A549 (cell line): ENCODE data around the gene CXCL12. TPM values are rescaled to one million over a fixed set of nuclear protein-coding genes. Genes with fewer than 3 reads are reported as not detected.

Source experiments
- ATAC-seq, 2 experiments: fragments of 200-7000 bp in 1 of 2; fragments of >200 bp in 1 of 2; cut with Nextera tagmentation in 1 of 2; cut with Tn5 transposase in 1 of 2; 3 replicates each; pipeline versions ENCODE4 v1.8.0 to v1.9.1; 2018 to 2020; ENCODE audit warnings: mild to moderate bottlenecking in 1 of 2, moderate library complexity in 1 of 2
- CTCF ChIA-PET: fragments of 300-600 bp; sonication (Branson Sonifier 250); formaldehyde crosslinking; extraction: SDS; loops from one replicate; lab custom pipeline; 2021; ENCODE audit warnings: antibody characterized with exemption, inconsistent platforms; lab: Yijun Ruan, JAX
- POLR2A ChIA-PET: fragments of 350-600 bp; formaldehyde crosslinking; extraction: SDS; loops from one replicate; lab custom pipeline; 2021; ENCODE audit warnings: antibody characterized with exemption, inconsistent platforms; lab: Yijun Ruan, JAX
- DNase-seq, 2 experiments: peaks; one replicate each; pipeline versions ENCODE4 v3.0.0 to v3.0.0-alpha.2; 2011 to 2016; ENCODE audit warnings: low read depth in 1 of 2, low spot score in 1 of 2
- FAIRE-seq: peaks from 2 replicates; lab custom pipeline; 2011; peaks lifted over from hg19 to GRCh38; lab: Jason Lieb, UNC
- H3K27ac ChIP-seq, 2 experiments: fragments of >200 bp; sonication (Bioruptor Twin); formaldehyde crosslinking; 3 replicates each; pipeline ENCODE4 v1.5.1; 2016 to 2017
- H3K4me1 ChIP-seq: fragments of >200 bp; sonication (Bioruptor Twin); formaldehyde crosslinking; 3 replicates; pipeline ENCODE4 v1.6.1; 2016
- H3K4me2 ChIP-seq: fragments of >200 bp; sonication (Bioruptor Twin); formaldehyde crosslinking; 3 replicates; pipeline ENCODE4 v1.6.1; 2016
- H3K4me3 ChIP-seq: fragments of >200 bp; sonication (Bioruptor Twin); formaldehyde crosslinking; 3 replicates; pipeline ENCODE4 v1.5.1; 2016
- H3K9me3 ChIP-seq: fragments of >200 bp; sonication (Bioruptor Twin); formaldehyde crosslinking; 3 replicates; pipeline ENCODE4 v1.6.1; 2016
- ATOH8 ChIP-seq: fragments of 250-450 bp; sonication (Bioruptor Pico); IDR thresholded peaks from 2 replicates; pipeline ENCODE4 v1.5.0; 2020; ENCODE audit warnings: low read depth, mild to moderate bottlenecking, moderate library complexity
- BCL3 ChIP-seq: fragments of >200 bp; sonication (Bioruptor Twin); formaldehyde crosslinking; IDR thresholded peaks from 3 replicates; pipeline ENCODE4 v1.6.1; 2016
- CBX2 ChIP-seq: fragments of 200-600 bp; sonication (generic); IDR thresholded peaks from 2 replicates; pipeline ENCODE4 v1.6.1; 2016; ENCODE audit warnings: low read depth, mild to moderate bottlenecking, borderline replicate concordance
- CBX8 ChIP-seq: fragments of 200-600 bp; sonication (generic); IDR thresholded peaks from 2 replicates; pipeline ENCODE4 v1.6.1; 2016
- CEBPB ChIP-seq, 2 experiments: fragments of >200 bp in 1 of 2; sonication (Bioruptor Twin) in 1 of 2; formaldehyde crosslinking in 1 of 2; IDR thresholded peaks; 2 replicates each; pipeline ENCODE4 v1.6.1; 2012 to 2016
- CHD2 ChIP-seq: fragments of 150-350 bp; IDR thresholded peaks from 2 replicates; pipeline ENCODE4 v1.6.1; 2014; ENCODE audit warnings: low read length; ENCODE audit not compliant: partially characterized antibody
- EHMT2 ChIP-seq: fragments of 200-600 bp; sonication (generic); IDR thresholded peaks from 2 replicates; pipeline ENCODE4 v1.6.1; 2016; ENCODE audit warnings: antibody characterized with exemption, low read depth, mild to moderate bottlenecking, moderate library complexity
- EP300 ChIP-seq, 2 experiments: fragments of >200 bp; sonication (Bioruptor Twin); formaldehyde crosslinking; IDR thresholded peaks; 2 replicates in 1 of 2; 3 replicates in 1 of 2; pipeline ENCODE4 v1.6.1; 2016 to 2017
- FOSL2 ChIP-seq, 2 experiments: fragments of 450-650 bp in 1 of 2; fragments of >200 bp in 1 of 2; sonication (Bioruptor Twin) in 1 of 2; formaldehyde crosslinking; IDR thresholded peaks; 2 replicates each; pipeline versions ENCODE4 v1.5.0 to v1.6.1; 2016 to 2020; ENCODE audit warnings: mild to moderate bottlenecking in 1 of 2, moderate library complexity in 1 of 2
- HES2 ChIP-seq: fragments of >200 bp; sonication (Bioruptor Twin); formaldehyde crosslinking; IDR thresholded peaks from 2 replicates; pipeline ENCODE4 v1.6.1; 2016
- HOXA7 ChIP-seq: fragments of 250-450 bp; sonication (Bioruptor Pico); IDR thresholded peaks from 2 replicates; pipeline ENCODE4 v1.5.0; 2020; ENCODE audit warnings: mild to moderate bottlenecking, moderate library complexity
- KDM5A ChIP-seq: fragments of 200-600 bp; sonication (generic); IDR thresholded peaks from 2 replicates; pipeline ENCODE4 v1.6.1; 2016; ENCODE audit warnings: antibody characterized with exemption, mild to moderate bottlenecking
- MAX ChIP-seq: IDR thresholded peaks from 2 replicates; pipeline ENCODE4 v1.6.1; 2012
- MAZ ChIP-seq: fragments of 150-350 bp; IDR thresholded peaks from 2 replicates; pipeline ENCODE4 v1.6.1; 2014; ENCODE audit warnings: antibody characterized with exemption, low read depth, low read length, borderline replicate concordance
- NPAS2 ChIP-seq: fragments of 250-450 bp; sonication (Bioruptor Pico); IDR thresholded peaks from 2 replicates; pipeline ENCODE4 v1.8.0; 2022; ENCODE audit warnings: mild to moderate bottlenecking, moderate library complexity, borderline replicate concordance
- PBX3 ChIP-seq: IDR thresholded peaks from 2 replicates; pipeline ENCODE4 v1.6.1; 2012
- POLR2AphosphoS2 ChIP-seq: conservative IDR thresholded peaks from 2 replicates; pipeline ENCODE4 v1.6.1; 2012; ENCODE audit warnings: low read length, improper control_type of control experiment, inconsistent platforms
- SMC3 ChIP-seq: fragments of >200 bp; sonication (Bioruptor Twin); formaldehyde crosslinking; IDR thresholded peaks from 3 replicates; pipeline ENCODE4 v1.6.1; 2018; ENCODE audit warnings: inconsistent platforms
- SREBF2 ChIP-seq: fragments of 450-650 bp; IDR thresholded peaks from 2 replicates; pipeline ENCODE4 v1.6.1; 2014; ENCODE audit warnings: mild to moderate bottlenecking, moderate library complexity
- USF2 ChIP-seq: fragments of 450-650 bp; IDR thresholded peaks from 2 replicates; pipeline ENCODE4 v1.6.1; 2014; ENCODE audit warnings: antibody characterized with exemption
- ZNF302 ChIP-seq: fragments of 250-450 bp; sonication (Bioruptor Pico); IDR thresholded peaks from 2 replicates; pipeline ENCODE4 v1.9.0; 2021; ENCODE audit warnings: inconsistent platforms, mild to moderate bottlenecking, moderate library complexity
- WGBS: methylation state at CpG from one replicate; pipeline ENCODE4 v1.1.6; 2017; ENCODE audit errors: missing lambda C conversion rate; 5-methylcytosine and 5-hydroxymethylcytosine counted together
- polyA plus RNA-seq, 4 experiments: library from polyadenylated mRNA; depleted of rRNA in 3 of 4; stranded (reverse); fragments of >200 nt; fragmentation: RNase III in 1 of 4; extraction: RNeasy Plus Mini Kit Qiagen cat#74134 plus additional on column Dnase treatment in 1 of 4; gene quantifications; 2 replicates in 3 of 4; 3 replicates in 1 of 4; pipeline ENCODE4 v1.2.3, GENCODE V29; 2011 to 2017

The CXCL12 gene
- polyA plus RNA-seq, 2 of the 4 experiments (the other 2 are of a cell fraction): 0.13 to 0.17 TPM

GRCh38 chr10:44400541-44400940, 15.6 kb upstream of the CXCL12 start:
- TF ChIP-seq ZNF302 (CRISPR knock-in tag) (no peak), CBX8 (no peak), MAZ (no peak), CHD2 (no peak), EP300 (IDR thresholded peaks at IDR 0.05) (no peak), BCL3 (no peak), NPAS2 (CRISPR knock-in tag) (no peak), SMC3 (no peak), CEBPB (IDR thresholded peaks at IDR 0.05) (no peak), KDM5A (no peak), POLR2AphosphoS2 (no peak), MAX (no peak), FOSL2 (IDR thresholded peaks at IDR 0.05) (no peak), FOSL2 (CRISPR knock-in tag; IDR thresholded peaks at IDR 0.05) (no peak), HOXA7 (CRISPR knock-in tag) (no peak)
- Histone ChIP-seq H3K27ac (no peak overlapping the region), H3K9me3 (no peaks in the 10 kb centered on the region), H3K4me2 (no peak overlapping the region), H3K4me1 (no peaks in the 10 kb centered on the region), H3K4me3 (no peak overlapping the region)
- FAIRE-seq (no peak), ATAC-seq (no peak), DNase-seq (no peak)
- CTCF ChIA-PET: interaction anchor here (1.3 kb wide), 1 partner anchor 453 kb away, joined by 3 read pairs; no protein-coding TSS in a partner anchor
- POLR2A ChIA-PET: no interaction called here
- under 1% methylated on average over 4 of the region's 4 CpGs for WGBS

- TF ChIP-seq HES2 (no peak), ATOH8 (no peak), EP300 (IDR thresholded peaks at IDR 0.05) (no peak), USF2 (no peak), EHMT2 (no peak), KDM5A (no peak), SREBF2 (no peak), CBX2 (no peak), FOSL2 (IDR thresholded peaks at IDR 0.05) (no peak), FOSL2 (CRISPR knock-in tag; IDR thresholded peaks at IDR 0.05) (no peak), PBX3 (no peak)
- CTCF ChIA-PET: interaction anchor here (0.8 to 1.2 kb wide), 2 partner anchors 11 to 30 kb away, joined by 3 read pairs; no protein-coding TSS in a partner anchor
- Histone ChIP-seq H3K4me2 (no peak overlapping the region), H3K9me3 (no peaks in the 10 kb centered on the region), H3K27ac (no peak overlapping the region), H3K4me1 (no peaks in the 10 kb centered on the region), H3K4me3 (no peak overlapping the region)
- POLR2A ChIA-PET: no interaction called here
- WGBS: 17% methylated on average over 6 of the region's 6 CpGs
- no peak for ATAC-seq
- no peak for DNase-seq
- FAIRE-seq: no peak
These were observed 15.0 kb upstream of the CXCL12 start for GRCh38 chr10:44399659-44400451.
